SK-N-SH (cell line): ENCODE measurements around the gene DSG3. TPM values are rescaled to one million over a fixed set of nuclear protein-coding genes. Genes with fewer than 3 reads are reported as not detected.

Source experiments
- CTCF ChIA-PET: fragments of 300-600, 350-600 bp; formaldehyde crosslinking; extraction: SDS; loops from one replicate; lab custom pipeline; 2021; lab: Yijun Ruan, JAX
- POLR2A ChIA-PET: fragments of 350-600 bp; sonication (Branson Sonifier 250); formaldehyde crosslinking; extraction: SDS; loops from one replicate; lab custom pipeline; 2020; ENCODE audit warnings: antibody characterized with exemption, inconsistent platforms; lab: Yijun Ruan, JAX
- DNase-seq: peaks from one replicate; pipeline ENCODE4 v3.0.0; 2012
- H2AFZ ChIP-seq: fragments of 200-600 bp; sonication (generic); 2 replicates; pipeline ENCODE4 v1.8.1; 2016; ENCODE audit warnings: antibody characterized with exemption, mild to moderate bottlenecking, low read depth
- H3F3A ChIP-seq: fragments of 200-600 bp; sonication (generic); replicated peaks from 2 replicates; pipeline ENCODE3; 2016; ENCODE audit warnings: antibody characterized with exemption, mild to moderate bottlenecking; ENCODE audit not compliant: insufficient read depth
- H3K27ac ChIP-seq, 2 experiments: fragments of 200-500 bp in 1 of 2; fragments of 200-600 bp in 1 of 2; sonication (Bioruptor generic) in 1 of 2; sonication (generic), shearing (Covaris generic) in 1 of 2; 2 replicates each; pipeline versions ENCODE4 v1.5.1 to v1.6.1; 2014 to 2016; ENCODE audit warnings: low read depth in 2 of 2, inconsistent platforms in 1 of 2, low read length in 1 of 2, mild to moderate bottlenecking in 1 of 2, mixed read lengths in 1 of 2
- H3K27me3 ChIP-seq: fragments of 200-600 bp; sonication (generic), shearing (Covaris generic); 2 replicates; pipeline ENCODE4 v1.6.1; 2016; ENCODE audit warnings: mixed run types; ENCODE audit not compliant: insufficient read depth
- H3K36me3 ChIP-seq, 2 experiments: fragments of 200-500 bp in 1 of 2; fragments of 200-600 bp in 1 of 2; sonication (Bioruptor generic) in 1 of 2; sonication (generic) in 1 of 2; replicated peaks in 1 of 2; 2 replicates each; pipeline versions ENCODE3 to v1.5.1; 2014 to 2016; ENCODE audit warnings: low read length in 1 of 2, mild to moderate bottlenecking in 1 of 2; ENCODE audit not compliant: insufficient read depth in 2 of 2, control insufficient read depth in 1 of 2
- H3K4me1 ChIP-seq, 2 experiments: fragments of 200-500 bp in 1 of 2; fragments of 200-600 bp in 1 of 2; sonication (Bioruptor generic) in 1 of 2; sonication (generic), shearing (Covaris generic) in 1 of 2; 2 replicates each; pipeline versions ENCODE4 v1.5.1 to v1.6.1; 2014 to 2016; ENCODE audit warnings: low read depth in 1 of 2, low read length in 1 of 2, mixed run types in 1 of 2; ENCODE audit not compliant: insufficient read depth in 2 of 2, control insufficient read depth in 1 of 2
- H3K4me2 ChIP-seq: fragments of 200-600 bp; sonication (generic), shearing (Covaris generic); 2 replicates; pipeline ENCODE4 v1.6.1; 2017; ENCODE audit warnings: mixed run types
- H3K4me3 ChIP-seq, 2 experiments: fragments of 200-500 bp in 1 of 2; fragments of 200-600 bp in 1 of 2; sonication (Bioruptor generic) in 1 of 2; sonication (generic), shearing (Covaris generic) in 1 of 2; 2 replicates each; pipeline versions ENCODE4 v1.5.1 to v1.8.1; 2014 to 2016; ENCODE audit warnings: low read depth in 2 of 2, inconsistent platforms in 1 of 2, low read length in 1 of 2, mild to moderate bottlenecking in 1 of 2, mixed read lengths in 1 of 2, moderate library complexity in 1 of 2
- H3K79me2 ChIP-seq: fragments of 200-600 bp; sonication (generic); 2 replicates; pipeline ENCODE4 v1.8.1; 2017; ENCODE audit warnings: mild to moderate bottlenecking; ENCODE audit not compliant: insufficient read depth
- H3K9ac ChIP-seq: fragments of 200-600 bp; sonication (generic); 2 replicates; pipeline ENCODE4 v1.6.1; 2017; ENCODE audit warnings: mixed run types
- H3K9me2 ChIP-seq: fragments of 200-600 bp; sonication (generic); 2 replicates; pipeline ENCODE4 v1.6.1; 2017; ENCODE audit warnings: mixed run types
- H3K9me3 ChIP-seq: fragments of 200-600 bp; sonication (generic); 2 replicates; pipeline ENCODE4 v1.6.1; 2017; ENCODE audit warnings: mixed run types, mild to moderate bottlenecking, moderate library complexity
- H4K20me1 ChIP-seq: fragments of 200-600 bp; sonication (generic); 2 replicates; pipeline ENCODE4 v1.6.1; 2017; ENCODE audit warnings: mild to moderate bottlenecking, mixed run types; ENCODE audit not compliant: insufficient read depth
- CTCF ChIP-seq: fragments of 200-600 bp; sonication (generic); IDR thresholded peaks from 2 replicates; pipeline ENCODE4 v1.6.1; 2017; ENCODE audit warnings: antibody characterized with exemption, mild to moderate bottlenecking, moderate library complexity
- ELF1 ChIP-seq: IDR thresholded peaks from 2 replicates; pipeline ENCODE4 v1.4.0; 2012
- EZH2phosphoT487 ChIP-seq: fragments of 200-600 bp; sonication (generic); IDR thresholded peaks from 2 replicates; pipeline ENCODE4 v1.6.1; 2017; ENCODE audit warnings: low read depth, mixed run types, mild to moderate bottlenecking, antibody characterized with exemption, moderate library complexity, borderline replicate concordance
- FOXJ3 ChIP-seq: sonication (generic); formaldehyde crosslinking; IDR thresholded peaks from 2 replicates; pipeline ENCODE4 v1.5.1; 2020; ENCODE audit warnings: mild to moderate bottlenecking, missing genetic modification reagents
- FOXM1 ChIP-seq: IDR thresholded peaks from 2 replicates; pipeline ENCODE4 v1.4.0; 2012; ENCODE audit warnings: low read depth, mild to moderate bottlenecking
- GABPA ChIP-seq: IDR thresholded peaks from 2 replicates; pipeline ENCODE4 v1.4.0; 2012; ENCODE audit warnings: low read depth, mild to moderate bottlenecking
- IRF3 ChIP-seq: fragments of 150-350 bp; IDR thresholded peaks from 2 replicates; pipeline ENCODE4 v1.6.1; 2016; ENCODE audit warnings: mild to moderate bottlenecking, low read depth, low read length
- JUND ChIP-seq: IDR thresholded peaks from 2 replicates; pipeline ENCODE4 v1.4.0; 2012
- MEF2A ChIP-seq: IDR thresholded peaks from 2 replicates; pipeline ENCODE4 v1.4.0; 2012; ENCODE audit warnings: low read depth, borderline replicate concordance
- MXI1 ChIP-seq: IDR thresholded peaks from 2 replicates; pipeline ENCODE4 v1.6.1; 2012; ENCODE audit warnings: mild to moderate bottlenecking, low read depth, low read length, improper control_type of control experiment
- RAD21 ChIP-seq: IDR thresholded peaks from 2 replicates; pipeline ENCODE4 v1.6.1; 2012; ENCODE audit warnings: mild to moderate bottlenecking, low read length
- RCOR1 ChIP-seq: fragments of 150-350 bp; IDR thresholded peaks from 2 replicates; pipeline ENCODE4 v1.6.1; 2017; ENCODE audit warnings: antibody characterized with exemption, low read length
- REST ChIP-seq: IDR thresholded peaks from 2 replicates; pipeline ENCODE4 v1.6.1; 2012; ENCODE audit warnings: mild to moderate bottlenecking, low read depth, low read length, moderate library complexity
- RFX5 ChIP-seq: IDR thresholded peaks from 2 replicates; pipeline ENCODE4 v1.6.1; 2012; ENCODE audit warnings: mild to moderate bottlenecking, improper control_type of control experiment, low read length
- SIN3A ChIP-seq: IDR thresholded peaks from 2 replicates; pipeline ENCODE4 v1.6.1; 2012; ENCODE audit warnings: low read depth, mild to moderate bottlenecking, low read length, moderate library complexity, borderline replicate concordance
- SMC3 ChIP-seq: IDR thresholded peaks from 2 replicates; pipeline ENCODE4 v1.6.1; 2012; ENCODE audit warnings: low read depth, low read length, improper control_type of control experiment
- TAF1 ChIP-seq: IDR thresholded peaks from 2 replicates; pipeline ENCODE4 v1.6.1; 2012; ENCODE audit warnings: low read depth, mild to moderate bottlenecking, low read length, moderate library complexity, borderline replicate concordance
- TEAD4 ChIP-seq: IDR thresholded peaks from 2 replicates; pipeline ENCODE4 v1.4.0; 2012; ENCODE audit warnings: mild to moderate bottlenecking, borderline replicate concordance; ENCODE audit not compliant: insufficient read depth
- USF1 ChIP-seq: IDR thresholded peaks from 2 replicates; pipeline ENCODE4 v1.4.0; 2012; ENCODE audit warnings: low read depth, borderline replicate concordance
- WGBS: methylation state at CpG from one replicate; pipeline ENCODE4 v1.1.6; 2017; ENCODE audit warnings: low lambda C conversion rate; 5-methylcytosine and 5-hydroxymethylcytosine counted together
- polyA plus RNA-seq, 3 experiments: library from polyadenylated mRNA; depleted of rRNA; stranded (reverse); fragments of >200 nt; gene quantifications; 2 replicates each; pipeline ENCODE4 v1.2.3, GENCODE V29; 2012

The DSG3 gene
- polyA plus RNA-seq, 1 of the 3 experiments (the other 2 are of a cell fraction), result 0.02 TPM

GRCh38 chr18:31420032-31420431, 27.5 kb upstream of the DSG3 start:
- Histone ChIP-seq H4K20me1 (no peaks in the 10 kb centered on the region), H2AFZ (no peak overlapping the region), H3K4me1 (no peaks in the 10 kb centered on the region), H3K79me2 (no peaks in the 10 kb centered on the region), H3K27me3 (no peaks in the 10 kb centered on the region), H3K9me2 (no peaks in the 10 kb centered on the region)
- ChIA-PET POLR2A (no interaction called here), CTCF (no interaction called here)
- 59% methylated on average over 6 of the region's 6 CpGs for WGBS
- no peak for DNase-seq
- TF ChIP-seq ELF1 (no peak), FOXJ3 (CRISPR knock-in tag) (no peak), SMC3 (no peak), MXI1 (no peak), EZH2phosphoT487 (no peak), TEAD4 (no peak), IRF3 (no peak), CTCF (no peak), MEF2A (no peak), SIN3A (no peak), USF1 (no peak), RCOR1 (no peak), GABPA (no peak), REST (no peak), RFX5 (no peak), RAD21 (no peak), TAF1 (no peak), JUND (no peak), FOXM1 (no peak)
- TF ChIP-seq, all 33 proteins: peak for 0
- Histone ChIP-seq H3K9me3 (no peaks in the 10 kb centered on the region), H3K4me3 (no peak overlapping the region), H3K4me2 (no peak overlapping the region), H3K9ac (no peak overlapping the region), H3K36me3 (no peaks in the 10 kb centered on the region), H3K27ac (no peak overlapping the region), H3F3A (no peaks in the 10 kb centered on the region)
